GM19240 (cell line): ENCODE data around the gene SERTM1.

Source experiments
- DNase-seq: peaks from one replicate; pipeline ENCODE4 v3.0.0; 2011; ENCODE audit warnings: low spot score; ENCODE audit not compliant: insufficient read length

The SERTM1 gene

DNA sequence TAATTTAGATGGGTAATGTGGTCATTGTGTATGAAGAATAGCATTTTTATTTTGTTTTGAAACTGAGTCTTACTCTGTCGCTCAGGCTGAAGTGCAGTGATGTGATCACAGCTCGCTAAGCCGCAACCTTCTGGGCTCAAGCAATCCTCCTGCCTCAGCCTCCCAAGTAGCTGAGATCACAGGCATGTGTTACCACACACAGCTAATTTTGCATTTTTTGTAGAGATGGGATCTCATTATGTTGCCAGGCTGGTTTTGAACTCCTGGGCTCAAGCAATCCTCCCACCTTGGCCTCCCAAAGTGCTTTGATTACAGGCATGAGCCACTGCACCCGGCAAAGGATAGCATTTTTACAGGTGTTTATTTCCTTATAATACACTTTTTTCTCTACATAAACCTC lies 36.6 kb downstream of the SERTM1 start:
- DNase-seq, result no peak

DNA sequence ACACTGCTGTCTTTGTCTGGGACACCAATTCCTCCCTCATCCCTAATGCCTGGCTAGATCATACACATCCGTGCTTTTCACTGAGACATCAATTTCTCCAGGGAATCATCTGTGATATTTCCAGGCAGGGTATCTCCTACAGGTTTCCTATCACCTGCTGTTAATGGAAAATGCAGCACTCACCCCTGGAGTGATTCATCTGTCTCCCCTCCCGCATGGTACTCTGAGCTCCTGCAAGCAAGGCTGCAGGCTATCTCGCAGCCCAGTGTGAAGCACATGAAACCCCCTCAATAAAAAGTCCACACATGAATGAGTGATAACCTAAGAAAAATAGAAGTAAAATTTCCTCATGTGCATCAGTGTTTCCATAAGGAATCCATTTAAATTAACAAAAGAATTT lies 38.5 kb downstream of the SERTM1 start:
- DNase-seq, result no peak

DNA sequence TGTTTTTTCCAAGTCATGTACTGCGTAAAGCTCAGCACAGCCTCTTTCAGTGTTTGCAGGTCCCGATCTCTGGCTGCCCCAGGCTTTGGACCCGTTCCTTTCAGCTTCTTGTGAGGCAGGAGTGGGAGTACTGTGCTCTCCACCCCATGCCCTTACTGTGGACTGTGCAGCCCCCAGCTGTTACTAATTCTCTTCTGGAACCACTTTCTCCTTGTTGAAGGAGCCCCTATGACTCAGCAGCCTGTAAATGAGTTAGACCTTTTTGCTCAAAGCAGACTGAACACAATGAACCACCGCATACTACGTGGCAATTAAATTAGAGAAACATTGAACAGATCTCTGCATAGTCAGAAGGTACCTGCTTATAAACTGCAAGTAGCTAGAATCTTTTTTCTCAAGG lies 39.0 kb downstream of the SERTM1 start:
- no peak for DNase-seq

DNA sequence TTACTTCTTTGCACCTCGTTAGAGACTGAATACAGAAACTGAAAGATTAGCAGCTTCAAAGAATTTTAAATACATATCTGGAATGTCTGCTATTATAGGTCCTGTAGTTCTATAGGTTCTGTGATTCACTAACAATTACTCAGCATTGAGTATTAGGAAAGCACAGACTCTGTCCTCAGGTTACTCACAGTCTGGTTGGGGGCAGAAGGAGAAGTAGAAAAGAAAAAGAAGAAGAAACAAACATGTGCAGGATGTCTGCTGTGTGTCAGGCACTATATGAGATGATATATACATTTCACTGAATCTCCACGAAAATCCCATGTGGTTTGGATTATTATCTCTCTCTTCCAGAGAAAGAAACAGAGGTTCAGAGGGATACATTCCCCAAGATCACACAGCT lies 40.1 kb downstream of the SERTM1 start:
- DNase-seq, result no peak

DNA sequence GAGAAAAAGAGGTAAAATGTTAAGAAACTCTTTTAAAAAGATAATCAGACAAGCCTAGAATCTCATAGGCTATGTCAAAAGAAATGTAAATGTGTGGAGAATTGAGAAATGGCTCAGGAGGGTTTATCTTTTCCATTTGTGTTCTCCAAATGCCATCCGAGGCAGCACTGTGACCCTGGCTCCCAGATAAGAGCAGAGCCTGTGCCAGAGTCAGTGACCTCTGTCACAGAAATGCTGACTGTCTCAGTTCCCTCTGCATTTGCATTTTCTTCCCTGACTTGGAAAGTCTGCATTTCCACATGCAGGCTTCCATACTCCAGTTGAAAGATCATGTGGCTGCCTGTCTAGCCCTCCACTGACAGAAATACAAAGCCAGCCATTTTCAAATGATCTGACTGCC lies 42.0 kb downstream of the SERTM1 start:
- no peak for DNase-seq

DNA sequence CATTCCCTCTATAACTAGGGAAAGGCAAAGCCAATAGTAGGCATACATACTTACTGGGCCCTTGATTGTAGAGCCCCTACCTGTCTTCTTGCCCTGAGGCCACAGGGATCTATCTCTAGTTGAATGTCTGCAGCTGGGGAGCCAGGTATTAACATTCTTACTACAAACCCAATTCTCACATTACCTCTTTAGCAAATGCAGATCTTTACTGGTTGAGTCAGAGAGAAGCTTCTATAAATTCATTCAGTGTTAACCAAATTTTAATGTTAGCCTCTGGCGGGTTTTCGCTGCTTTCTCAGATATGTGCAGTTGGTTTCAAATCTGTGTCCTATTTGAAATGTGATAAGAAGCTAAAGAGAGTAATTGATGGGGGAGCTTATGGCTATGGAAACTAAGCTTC lies 43.2 kb downstream of the SERTM1 start:
- DNase-seq, result no peak

DNA sequence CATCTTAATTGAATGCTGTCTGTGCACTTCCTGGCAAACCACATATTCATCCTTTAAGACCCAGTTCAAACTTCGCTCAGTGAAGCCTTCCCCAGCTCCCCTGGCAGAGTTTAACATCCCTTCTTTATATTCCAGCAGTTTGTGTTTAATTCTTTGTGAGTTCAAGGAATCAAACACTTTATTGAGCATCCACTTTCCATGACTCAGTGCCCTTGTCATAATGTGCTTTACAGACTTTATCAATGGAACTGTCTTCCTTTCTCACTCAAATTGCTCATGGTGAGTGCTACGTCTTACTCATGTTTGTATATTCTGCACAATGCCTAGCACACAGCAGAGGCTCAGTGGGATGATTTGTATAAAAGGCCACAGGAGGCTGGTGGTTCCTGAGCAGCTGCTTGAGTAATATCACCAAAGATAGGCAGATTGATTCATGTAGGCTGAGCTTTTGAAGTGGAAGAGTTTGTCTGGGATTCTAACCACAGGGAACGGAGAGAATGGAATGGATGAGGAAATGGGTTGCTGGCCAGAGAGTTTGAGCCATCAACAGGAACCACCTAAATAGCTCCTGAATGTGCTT lies 44.2 kb downstream of the SERTM1 start:
- no peak for DNase-seq

DNA sequence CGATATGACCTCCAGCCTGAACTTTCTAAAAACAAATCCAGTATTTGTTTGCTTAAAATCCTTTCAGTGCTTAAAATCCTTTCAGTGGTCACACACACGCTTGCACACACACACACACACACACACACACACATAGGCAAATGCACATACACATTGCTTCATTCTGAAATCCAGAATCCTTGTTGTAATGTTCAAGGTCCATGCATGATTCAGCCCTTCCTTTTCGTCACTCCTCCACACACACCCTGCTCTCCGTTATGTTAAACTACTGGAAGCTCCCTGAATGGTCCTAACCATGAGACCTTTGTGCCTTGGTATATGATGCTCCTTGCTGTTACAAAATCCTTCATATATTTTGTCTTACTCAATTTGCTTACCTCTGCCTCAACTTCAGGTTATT lies 44.9 kb downstream of the SERTM1 start:
- DNase-seq, result no peak

DNA sequence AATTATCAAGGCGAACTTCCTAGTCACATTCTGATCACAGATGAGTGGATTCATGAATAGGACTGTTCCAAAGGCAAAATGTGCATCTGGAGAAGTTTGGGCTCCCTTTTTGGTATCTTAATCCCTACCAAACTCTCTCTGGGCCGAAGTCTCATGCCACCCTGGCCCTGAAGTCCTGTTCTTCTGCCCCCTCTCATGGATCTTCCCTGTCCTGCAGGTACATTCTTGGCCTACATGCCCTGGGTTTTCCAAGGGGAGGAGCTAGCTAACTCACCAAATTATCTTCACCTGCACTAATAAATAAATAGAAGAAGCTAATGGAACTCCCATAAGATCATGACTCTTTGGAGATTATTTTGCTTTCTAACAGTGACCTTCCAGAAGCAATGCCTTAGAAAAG lies 50.3 kb downstream of the SERTM1 start:
- DNase-seq, result no peak

DNA sequence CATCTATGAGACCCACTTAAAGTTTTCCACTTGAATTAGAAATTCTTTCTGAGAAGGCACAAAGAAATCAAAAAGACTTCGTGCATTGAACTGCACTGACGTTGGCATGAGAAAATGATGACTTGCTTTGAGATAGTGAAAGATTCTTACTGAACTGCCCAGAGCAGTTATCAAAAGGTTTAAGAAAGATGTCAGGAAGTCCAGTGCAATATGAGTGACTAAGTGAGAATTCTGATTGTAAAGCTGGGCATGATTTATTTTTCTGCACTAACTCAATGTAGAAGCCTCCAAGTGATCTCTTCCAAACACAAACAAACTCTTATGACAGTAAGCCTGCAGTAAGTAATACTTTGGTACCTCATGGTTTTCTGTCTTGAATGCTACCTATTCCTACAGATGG lies 52.1 kb downstream of the SERTM1 start:
- DNase-seq, result no peak

DNA sequence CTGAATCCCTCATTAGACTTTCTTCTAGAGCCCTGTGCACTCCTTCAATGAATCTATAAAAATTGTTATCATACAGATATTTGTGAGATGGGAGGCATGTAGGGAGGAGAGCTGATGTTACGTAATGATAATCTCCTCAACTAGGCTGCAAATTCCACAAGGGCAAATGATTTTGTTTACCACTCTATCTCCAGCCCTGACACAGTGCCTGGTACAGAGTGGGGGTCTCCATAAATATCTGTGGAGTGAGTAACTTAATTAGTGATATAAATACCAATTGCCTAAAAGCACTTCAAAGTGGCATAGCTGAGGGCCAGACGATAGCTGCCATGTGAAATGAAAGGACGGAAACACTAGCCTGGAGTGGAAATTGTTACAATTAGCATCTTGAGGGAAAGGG lies 54.2 kb downstream of the SERTM1 start:
- no peak for DNase-seq

DNA sequence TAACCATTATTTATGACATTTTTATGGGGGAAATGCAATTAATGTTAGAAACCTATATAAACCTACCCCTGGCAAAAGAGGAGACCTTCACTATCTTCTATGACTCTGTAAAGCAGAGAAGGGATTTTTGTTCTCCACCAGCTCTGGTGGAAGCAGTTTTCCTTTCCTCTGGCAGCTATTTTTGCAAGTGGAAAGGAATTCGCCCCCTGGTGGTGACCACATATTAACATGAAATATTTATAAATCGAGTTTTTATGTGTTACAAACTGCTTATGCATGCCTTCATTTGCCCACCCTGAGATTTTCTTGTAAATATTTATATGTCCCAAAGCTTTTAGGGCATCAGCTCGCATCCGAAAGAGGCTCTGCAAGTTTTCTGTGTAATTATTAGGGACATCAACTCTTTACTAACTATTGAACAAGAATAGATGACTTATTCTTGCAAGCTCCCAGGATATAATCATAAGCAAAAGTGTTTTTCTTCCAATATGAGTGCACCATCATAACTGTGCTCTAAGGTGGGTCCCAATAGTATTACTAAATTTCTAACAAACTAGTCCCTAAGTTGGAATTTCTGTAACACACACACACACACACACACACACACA lies 62.4 kb downstream of the SERTM1 start:
- DNase-seq, result no peak

DNA sequence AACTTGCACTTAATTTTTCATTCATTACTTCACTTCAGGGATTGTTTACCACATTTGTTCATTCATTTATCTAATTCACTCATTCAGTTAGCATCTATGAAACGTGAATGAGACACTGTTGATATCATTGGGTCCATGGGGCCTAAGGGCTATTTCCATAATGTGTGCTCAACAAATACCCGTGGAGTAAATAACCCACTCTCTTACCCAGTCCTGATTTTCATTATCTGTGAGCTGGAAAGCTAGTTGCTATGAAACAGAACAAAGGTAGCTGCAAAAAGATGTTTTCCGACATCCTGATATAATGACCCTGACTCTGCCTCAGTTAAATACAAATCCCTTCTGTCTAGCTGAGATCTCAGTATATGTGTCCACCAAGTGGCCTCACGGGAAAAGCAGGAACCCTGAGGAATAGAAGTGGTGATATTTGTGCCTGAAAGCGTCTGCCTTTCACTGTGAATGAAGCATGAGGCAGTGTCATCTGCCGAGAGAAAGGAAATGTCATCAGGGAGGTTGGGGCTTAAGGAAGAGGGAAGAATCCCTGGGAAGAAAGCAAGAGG lies 63.8 kb downstream of the SERTM1 start:
- no peak for DNase-seq

DNA sequence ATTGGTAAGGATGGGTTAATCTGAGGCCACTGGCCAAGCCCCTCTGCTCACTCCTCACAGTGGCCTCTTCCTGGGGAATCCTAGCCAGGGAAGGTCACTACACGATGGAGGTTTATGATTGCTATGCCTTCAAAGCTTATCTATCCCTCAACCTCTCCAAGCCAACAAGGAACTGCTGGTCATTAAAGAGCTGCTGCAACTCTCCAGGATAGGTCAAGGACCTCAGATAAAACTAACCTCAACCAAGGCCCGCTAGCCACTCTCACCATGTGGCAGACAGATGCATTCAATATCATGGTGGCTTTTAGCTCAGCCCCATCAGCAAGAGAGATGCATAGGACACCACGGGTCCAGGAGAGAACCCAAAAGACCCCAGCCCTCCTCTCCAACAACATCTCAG lies 71.6 kb downstream of the SERTM1 start:
- no peak for DNase-seq

DNA sequence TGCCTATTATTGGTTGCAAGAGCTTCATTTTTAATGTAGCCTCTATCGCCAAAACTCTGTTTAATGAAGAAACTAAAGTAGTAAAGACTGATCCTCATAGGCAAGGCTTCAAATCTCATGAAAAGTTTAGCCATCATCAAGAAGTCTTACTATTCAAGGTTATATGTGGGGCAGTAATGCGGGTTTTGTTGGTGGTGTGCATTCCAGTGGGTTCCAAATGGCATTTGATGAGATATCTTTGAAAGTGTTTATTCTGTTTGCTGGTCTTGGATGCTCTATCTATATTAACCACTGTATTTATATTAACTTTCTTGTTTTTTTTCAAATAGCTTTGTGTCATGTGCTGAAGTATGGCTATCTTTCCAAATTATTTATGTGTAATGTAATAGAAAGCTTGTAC lies 72.2 kb downstream of the SERTM1 start:
- no peak for DNase-seq
